ENCODE measurements around the gene MB21D2.

Gene MB21D2

GRCh38 chr3:192840143-192840836 is 77.4 kb downstream of the MB21D2 start:
- in situ Hi-C loops (cut with HindIII; ENCODE audit: low sequenced_read_pairs), result no loop called here

GRCh38 chr3:192835818-192836815 is 81.5 kb downstream of the MB21D2 start:
- in situ Hi-C loops (cut with HindIII; ENCODE audit: low sequenced_read_pairs), result no loop called here

GRCh38 chr3:192834428-192834827 is 83.2 kb downstream of the MB21D2 start:
- in situ Hi-C loops (cut with HindIII; ENCODE audit: low sequenced_read_pairs), result no loop called here

GRCh38 chr3:192833177-192833890 is 84.3 kb downstream of the MB21D2 start:
- in situ Hi-C loops (cut with HindIII; ENCODE audit: low sequenced_read_pairs), result no loop called here

GRCh38 chr3:192831801-192832347 is 85.8 kb downstream of the MB21D2 start:
- in situ Hi-C loops (cut with HindIII; ENCODE audit: low sequenced_read_pairs), result no loop called here

GRCh38 chr3:192831111-192831644 is 86.5 kb downstream of the MB21D2 start:
- in situ Hi-C loops (cut with HindIII; ENCODE audit: low sequenced_read_pairs), result no loop called here

- in situ Hi-C loops (cut with HindIII; ENCODE audit: low sequenced_read_pairs), result no loop called here
Measured at GRCh38 chr3:192830291-192831110, 87.2 kb downstream of the MB21D2 start.

GRCh38 chr3:192827863-192828594 is 89.6 kb downstream of the MB21D2 start:
- in situ Hi-C loops (cut with HindIII; ENCODE audit: low sequenced_read_pairs), result no loop called here

- in situ Hi-C loops (cut with HindIII; ENCODE audit: low sequenced_read_pairs), result no loop called here
Measured at GRCh38 chr3:192827208-192827607, 90.4 kb downstream of the MB21D2 start.

- in situ Hi-C loops (cut with HindIII; ENCODE audit: low sequenced_read_pairs), result no loop called here
Measured at GRCh38 chr3:192826214-192827006, 91.2 kb downstream of the MB21D2 start.

- in situ Hi-C loops (cut with HindIII; ENCODE audit: low sequenced_read_pairs), result no loop called here
Measured at GRCh38 chr3:192825657-192826200, 91.9 kb downstream of the MB21D2 start.

- in situ Hi-C loops (cut with HindIII; ENCODE audit: low sequenced_read_pairs), result no loop called here
Measured at GRCh38 chr3:192825216-192825615, 92.4 kb downstream of the MB21D2 start.

- in situ Hi-C loops (cut with HindIII; ENCODE audit: low sequenced_read_pairs), result no loop called here
Measured at GRCh38 chr3:192824313-192824712, 93.3 kb downstream of the MB21D2 start.

- in situ Hi-C loops (cut with HindIII; ENCODE audit: low sequenced_read_pairs), result no loop called here
Measured at GRCh38 chr3:192821161-192821560, 96.5 kb downstream of the MB21D2 start.

- in situ Hi-C loops (cut with HindIII; ENCODE audit: low sequenced_read_pairs), result no loop called here
Measured at GRCh38 chr3:192820161-192820560, 97.5 kb downstream of the MB21D2 start.

- in situ Hi-C loops (cut with HindIII; ENCODE audit: low sequenced_read_pairs), result loop anchor here (10.0 kb wide), 1 partner anchor 226 kb away; no protein-coding TSS in a partner anchor
Measured at GRCh38 chr3:192819001-192819569, 98.6 kb downstream of the MB21D2 start.

GRCh38 chr3:192818126-192818525 is 99.5 kb downstream of the MB21D2 start:
- in situ Hi-C loops (cut with HindIII; ENCODE audit: low sequenced_read_pairs), result loop anchor here (10.0 kb wide), 1 partner anchor 227 kb away; no protein-coding TSS in a partner anchor

Measured in endothelial cell of hepatic sinusoid (primary cell).